GM18868 (cell line): Measurements from ENCODE around the gene ZSCAN9.
A peak's percentile ranks its signal among the peaks of the same experiment; 100 is the strongest.

ENCODE experiments used
- ATAC-seq: cut with Tn5 transposase; IDR thresholded peaks from one replicate; pipeline ENCODE4 v1.9.1; 2021; ENCODE audit warnings: mild to moderate bottlenecking, moderate library complexity; ENCODE audit not compliant: unreplicated experiment

ZSCAN9 gene

GRCh38 chr6:28266563-28266961 is 41.5 kb downstream of the ZSCAN9 start:
- ATAC-seq = no peak

- ATAC-seq = peak; percentile 94
These were observed 42.1 kb downstream of the ZSCAN9 start, which contains the start of gene ZSCAN26 for GRCh38 chr6:28266962-28267694. Gene ZSCAN26 (plus strand): TSS chr6:28267143. CDS start chr6:28271920, 4,777 bp downstream.

GRCh38 chr6:28267695-28268059 is 42.6 kb downstream of the ZSCAN9 start:
- ATAC-seq = no peak

GRCh38 chr6:28269492-28269891 is 44.4 kb downstream of the ZSCAN9 start:
- no peak for ATAC-seq

GRCh38 chr6:28274888-28275287 is 49.8 kb downstream of the ZSCAN9 start:
- no peak for ATAC-seq

- ATAC-seq = no peak
These were observed 52.7 kb downstream of the ZSCAN9 start for GRCh38 chr6:28277746-28278145.

- no peak for ATAC-seq
These were observed 55.7 kb downstream of the ZSCAN9 start for GRCh38 chr6:28280595-28281287.

- ATAC-seq = peak; percentile 80
These were observed 56.4 kb downstream of the ZSCAN9 start, which contains the start of gene PGBD1 for GRCh38 chr6:28281288-28282064. Gene PGBD1 (plus strand): TSS chr6:28281572. CDS start chr6:28283814, 2,242 bp downstream.

- no peak for ATAC-seq
These were observed 57.9 kb downstream of the ZSCAN9 start for GRCh38 chr6:28282926-28283325.
